ENCODE data around the gene SERINC5.

GRCh38 chr5:80093796-80094195 is 162.1 kb downstream of the SERINC5 start:
- TF ChIP-seq POLR2AphosphoS5 (IDR thresholded peaks at IDR 0.05) (no peak), POLR2A (IDR thresholded peaks at IDR 0.05) (no peak), EP300 (IDR thresholded peaks at IDR 0.05) (no peak)
- TF ChIP-seq, protein P1, sequence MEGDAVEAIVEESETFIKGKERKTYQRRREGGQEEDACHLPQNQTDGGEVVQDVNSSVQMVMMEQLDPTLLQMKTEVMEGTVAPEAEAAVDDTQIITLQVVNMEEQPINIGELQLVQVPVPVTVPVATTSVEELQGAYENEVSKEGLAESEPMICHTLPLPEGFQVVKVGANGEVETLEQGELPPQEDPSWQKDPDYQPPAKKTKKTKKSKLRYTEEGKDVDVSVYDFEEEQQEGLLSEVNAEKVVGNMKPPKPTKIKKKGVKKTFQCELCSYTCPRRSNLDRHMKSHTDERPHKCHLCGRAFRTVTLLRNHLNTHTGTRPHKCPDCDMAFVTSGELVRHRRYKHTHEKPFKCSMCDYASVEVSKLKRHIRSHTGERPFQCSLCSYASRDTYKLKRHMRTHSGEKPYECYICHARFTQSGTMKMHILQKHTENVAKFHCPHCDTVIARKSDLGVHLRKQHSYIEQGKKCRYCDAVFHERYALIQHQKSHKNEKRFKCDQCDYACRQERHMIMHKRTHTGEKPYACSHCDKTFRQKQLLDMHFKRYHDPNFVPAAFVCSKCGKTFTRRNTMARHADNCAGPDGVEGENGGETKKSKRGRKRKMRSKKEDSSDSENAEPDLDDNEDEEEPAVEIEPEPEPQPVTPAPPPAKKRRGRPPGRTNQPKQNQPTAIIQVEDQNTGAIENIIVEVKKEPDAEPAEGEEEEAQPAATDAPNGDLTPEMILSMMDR (IDR thresholded peaks at IDR 0.05) = no peak

Measured in gastroesophageal sphincter (tissue), 3 donors.